Measurements from ENCODE around the gene ULBP2.
"Not testable (repeated sequence)": the region's sequence is repeated elsewhere in the genome, so short reads cannot be mapped to it uniquely, and the experiment has no call there.

The ULBP2 gene

GRCh38 chr6:149903938-149904611 is 37.7 kb upstream of the ULBP2 start:
- Mint-ChIP-seq H3K9me3 (peaks cover 6% of the 10 kb centered on the region), H3K4me3 (no peak overlapping the region), H3K36me3 (ENCODE audit: low read depth) (no peaks in the 10 kb centered on the region), H3K27ac (no peak overlapping the region), H3K4me1 (ENCODE audit: low read depth) (no peaks in the 10 kb centered on the region), H3K27me3 (ENCODE audit: low read depth) (peaks cover 14% of the 10 kb centered on the region)
- DNase-seq (ENCODE audit: low spot score), result no peak

GRCh38 chr6:149904661-149905370 is 37.0 kb upstream of the ULBP2 start:
- H3K27ac Mint-ChIP-seq, result no peak overlapping the region
- DNase-seq (ENCODE audit: low spot score), result no peak
- peaks cover 11% of the 10 kb centered on the region for H3K27me3 Mint-ChIP-seq (ENCODE audit: low read depth)
- H3K4me1 Mint-ChIP-seq (ENCODE audit: low read depth), result no peaks in the 10 kb centered on the region
- H3K36me3 Mint-ChIP-seq (ENCODE audit: low read depth), result no peaks in the 10 kb centered on the region
- no peak overlapping the region for H3K4me3 Mint-ChIP-seq
- peaks cover 9% of the 10 kb centered on the region for H3K9me3 Mint-ChIP-seq

- H3K9me3 Mint-ChIP-seq, result peaks cover 9% of the 10 kb centered on the region
- H3K27ac Mint-ChIP-seq, result no peak overlapping the region
- DNase-seq (ENCODE audit: low spot score), result no peak
- H3K4me1 Mint-ChIP-seq (ENCODE audit: low read depth), result no peaks in the 10 kb centered on the region
- no peak overlapping the region for H3K4me3 Mint-ChIP-seq
- H3K36me3 Mint-ChIP-seq (ENCODE audit: low read depth), result no peaks in the 10 kb centered on the region
- H3K27me3 Mint-ChIP-seq (ENCODE audit: low read depth), result peaks cover 11% of the 10 kb centered on the region
Measured at GRCh38 chr6:149905371-149905910, 36.4 kb upstream of the ULBP2 start.

GRCh38 chr6:149905911-149906371 is 35.9 kb upstream of the ULBP2 start:
- no peak for DNase-seq (ENCODE audit: low spot score)
- H3K36me3 Mint-ChIP-seq (ENCODE audit: low read depth), result no peaks in the 10 kb centered on the region
- peaks cover 9% of the 10 kb centered on the region for H3K9me3 Mint-ChIP-seq
- H3K27me3 Mint-ChIP-seq (ENCODE audit: low read depth), result peaks cover 11% of the 10 kb centered on the region
- H3K27ac Mint-ChIP-seq, result no peak overlapping the region
- H3K4me3 Mint-ChIP-seq, result no peak overlapping the region
- H3K4me1 Mint-ChIP-seq (ENCODE audit: low read depth), result no peaks in the 10 kb centered on the region

GRCh38 chr6:149906405-149906804 is 35.4 kb upstream of the ULBP2 start:
- H3K9me3 Mint-ChIP-seq, result peaks cover 9% of the 10 kb centered on the region
- no peak overlapping the region for H3K27ac Mint-ChIP-seq
- no peaks in the 10 kb centered on the region for H3K36me3 Mint-ChIP-seq (ENCODE audit: low read depth)
- no peak for DNase-seq (ENCODE audit: low spot score)
- no peak overlapping the region for H3K4me3 Mint-ChIP-seq
- H3K4me1 Mint-ChIP-seq (ENCODE audit: low read depth), result no peaks in the 10 kb centered on the region
- peaks cover 13% of the 10 kb centered on the region for H3K27me3 Mint-ChIP-seq (ENCODE audit: low read depth)

GRCh38 chr6:149907317-149907716 is 34.5 kb upstream of the ULBP2 start:
- DNase-seq (ENCODE audit: low spot score), result no peak
- Mint-ChIP-seq H3K27me3 (ENCODE audit: low read depth) (peaks cover 14% of the 10 kb centered on the region), H3K9me3 (peaks cover 9% of the 10 kb centered on the region), H3K27ac (no peak overlapping the region), H3K4me1 (ENCODE audit: low read depth) (no peaks in the 10 kb centered on the region), H3K36me3 (ENCODE audit: low read depth) (no peaks in the 10 kb centered on the region), H3K4me3 (no peak overlapping the region)

- peaks cover 10% of the 10 kb centered on the region for H3K27me3 Mint-ChIP-seq (ENCODE audit: low read depth)
- H3K9me3 Mint-ChIP-seq; DNase-seq (ENCODE audit: low spot score); H3K36me3 Mint-ChIP-seq (ENCODE audit: low read depth); H3K4me3 Mint-ChIP-seq; H3K4me1 Mint-ChIP-seq (ENCODE audit: low read depth); H3K27ac Mint-ChIP-seq: not testable (repeated sequence)
Measured at GRCh38 chr6:149908480-149908879, 33.3 kb upstream of the ULBP2 start.

- H3K4me1 Mint-ChIP-seq (ENCODE audit: low read depth), result no peaks in the 10 kb centered on the region
- no peak overlapping the region for H3K27ac Mint-ChIP-seq
- H3K36me3 Mint-ChIP-seq (ENCODE audit: low read depth), result no peaks in the 10 kb centered on the region
- no peak overlapping the region for H3K4me3 Mint-ChIP-seq
- H3K9me3 Mint-ChIP-seq, result peaks cover 9% of the 10 kb centered on the region
- DNase-seq (ENCODE audit: low spot score), result no peak
- peaks cover 16% of the 10 kb centered on the region for H3K27me3 Mint-ChIP-seq (ENCODE audit: low read depth)
Measured at GRCh38 chr6:149909701-149910470, 31.9 kb upstream of the ULBP2 start.

GRCh38 chr6:149910721-149911151 is 31.1 kb upstream of the ULBP2 start:
- peaks cover 9% of the 10 kb centered on the region for H3K9me3 Mint-ChIP-seq
- H3K27me3 Mint-ChIP-seq (ENCODE audit: low read depth), result peaks cover 16% of the 10 kb centered on the region
- DNase-seq (ENCODE audit: low spot score), result no peak
- no peak overlapping the region for H3K27ac Mint-ChIP-seq
- H3K4me1 Mint-ChIP-seq (ENCODE audit: low read depth), result no peaks in the 10 kb centered on the region
- H3K4me3 Mint-ChIP-seq, result no peak overlapping the region
- no peaks in the 10 kb centered on the region for H3K36me3 Mint-ChIP-seq (ENCODE audit: low read depth)

GRCh38 chr6:149912680-149913079 is 29.1 kb upstream of the ULBP2 start:
- not testable (repeated sequence) for H3K4me1 Mint-ChIP-seq (ENCODE audit: low read depth); H3K36me3 Mint-ChIP-seq (ENCODE audit: low read depth)

GRCh38 chr6:149913085-149913484 is 28.7 kb upstream of the ULBP2 start:
- H3K4me1 Mint-ChIP-seq (ENCODE audit: low read depth), result no peaks in the 10 kb centered on the region
- no peaks in the 10 kb centered on the region for H3K36me3 Mint-ChIP-seq (ENCODE audit: low read depth)
- no peak for DNase-seq (ENCODE audit: low spot score)
- H3K4me3 Mint-ChIP-seq, result no peak overlapping the region
- peaks cover 5% of the 10 kb centered on the region for H3K9me3 Mint-ChIP-seq
- no peak overlapping the region for H3K27ac Mint-ChIP-seq
- peaks cover 19% of the 10 kb centered on the region for H3K27me3 Mint-ChIP-seq (ENCODE audit: low read depth)

More at GRCh38 chr6:149912680-149913079, 29.1 kb upstream of the ULBP2 start:
- not testable (repeated sequence) for H3K9me3 Mint-ChIP-seq; H3K4me3 Mint-ChIP-seq; DNase-seq (ENCODE audit: low spot score); H3K27ac Mint-ChIP-seq
- H3K27me3 Mint-ChIP-seq (ENCODE audit: low read depth), result peaks cover 17% of the 10 kb centered on the region

- Mint-ChIP-seq H3K4me1 (ENCODE audit: low read depth) (no peaks in the 10 kb centered on the region), H3K27ac (no peak overlapping the region), H3K36me3 (ENCODE audit: low read depth) (no peaks in the 10 kb centered on the region), H3K4me3 (no peak overlapping the region), H3K9me3 (peaks cover 3% of the 10 kb centered on the region), H3K27me3 (ENCODE audit: low read depth) (peaks cover 23% of the 10 kb centered on the region)
- no peak for DNase-seq (ENCODE audit: low spot score)
Measured at GRCh38 chr6:149913540-149914240, 28.1 kb upstream of the ULBP2 start.

GRCh38 chr6:149915970-149916865 is 25.6 kb upstream of the ULBP2 start:
- no peak overlapping the region for H3K4me3 Mint-ChIP-seq
- no peaks in the 10 kb centered on the region for H3K9me3 Mint-ChIP-seq
- H3K27me3 Mint-ChIP-seq (ENCODE audit: low read depth), result peaks cover 44% of the 10 kb centered on the region
- no peaks in the 10 kb centered on the region for H3K4me1 Mint-ChIP-seq (ENCODE audit: low read depth)
- DNase-seq (ENCODE audit: low spot score), result no peak
- H3K36me3 Mint-ChIP-seq (ENCODE audit: low read depth), result no peaks in the 10 kb centered on the region
- no peak overlapping the region for H3K27ac Mint-ChIP-seq
